Measurements from ENCODE around the gene S100A13. TPM values are rescaled to one million over a fixed set of nuclear protein-coding genes. Genes with fewer than 3 reads are reported as not detected.

Gene S100A13
- total RNA-seq, 1 experiment from 2014 or later: 111 TPM

DNA sequence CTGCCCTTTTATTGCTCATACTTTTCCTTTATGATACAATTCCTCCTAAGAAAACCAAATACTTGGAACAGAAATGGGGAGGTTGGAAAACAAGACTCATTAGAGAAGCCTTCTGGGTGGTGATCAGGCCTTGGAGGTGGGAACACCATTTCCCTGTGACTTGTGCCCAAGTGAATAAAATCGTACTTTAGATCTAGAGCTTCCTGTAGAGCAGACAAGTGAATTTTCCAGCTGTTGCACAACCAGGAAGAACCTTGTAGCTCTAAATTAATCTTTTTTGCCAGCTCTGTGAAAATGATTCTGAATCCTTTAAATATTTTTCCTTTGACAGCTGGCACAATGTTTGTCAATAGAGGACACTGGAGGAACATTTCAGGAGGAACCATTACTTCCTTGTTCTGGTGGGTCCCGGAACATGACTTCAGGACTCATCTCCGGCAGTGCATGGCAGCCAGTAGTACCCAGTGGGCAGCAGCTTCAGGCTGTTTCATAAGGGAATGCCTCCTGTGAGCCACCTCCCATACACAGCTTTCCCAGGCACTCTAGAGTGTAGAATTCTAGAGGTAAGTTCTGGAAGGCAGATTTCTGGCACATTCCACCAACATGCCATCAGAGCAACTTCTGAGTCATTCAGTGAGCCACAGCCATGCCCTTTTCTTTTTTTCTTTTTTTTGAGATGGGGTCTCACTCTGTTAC lies 25.6 kb upstream of the S100A13 start:
- Histone ChIP-seq H3K27me3 (ENCODE audit: control insufficient read depth, insufficient read depth, low read length) (no peaks in the 10 kb centered on the region), H3K4me3 (ENCODE audit: low read depth in 2 of 2, low read length in 2 of 2) (no peak overlapping the region), H3K4me1 (ENCODE audit: control insufficient read depth, insufficient read depth, low read length) (no peaks in the 10 kb centered on the region), H3K27ac (ENCODE audit: low read length) (no peak overlapping the region), H3K36me3 (ENCODE audit: control insufficient read depth, insufficient read depth, low read length) (no peaks in the 10 kb centered on the region), H3K9me3 (ENCODE audit: control insufficient read depth, insufficient read depth, low read depth, low read length) (no peaks in the 10 kb centered on the region)
- no peak for ATAC-seq
- CTCF ChIA-PET: no interaction called here
- in situ Hi-C loops (cut with HindIII; ENCODE audit: low pct_unique_long_range_greater_than_20kb, low sequenced_read_pairs) (no loop called here), intact Hi-C loops (cut with micrococcal nuclease; ENCODE audit: unreplicated experiment) (loop anchor here (10.0 kb wide), 1 partner anchor 78 kb away; no protein-coding TSS in a partner anchor)
- BruUV-seq (replicated peaks): no TSS peak
- DNase-seq (ENCODE audit: low read depth, low spot score): no peak
- POLR2A ChIA-PET: interaction anchor here (0.5 to 1.1 kb wide), 2 partner anchors 14 to 19 kb away, joined by 3 read pairs; no protein-coding TSS in a partner anchor
- TF ChIP-seq, protein P1, sequence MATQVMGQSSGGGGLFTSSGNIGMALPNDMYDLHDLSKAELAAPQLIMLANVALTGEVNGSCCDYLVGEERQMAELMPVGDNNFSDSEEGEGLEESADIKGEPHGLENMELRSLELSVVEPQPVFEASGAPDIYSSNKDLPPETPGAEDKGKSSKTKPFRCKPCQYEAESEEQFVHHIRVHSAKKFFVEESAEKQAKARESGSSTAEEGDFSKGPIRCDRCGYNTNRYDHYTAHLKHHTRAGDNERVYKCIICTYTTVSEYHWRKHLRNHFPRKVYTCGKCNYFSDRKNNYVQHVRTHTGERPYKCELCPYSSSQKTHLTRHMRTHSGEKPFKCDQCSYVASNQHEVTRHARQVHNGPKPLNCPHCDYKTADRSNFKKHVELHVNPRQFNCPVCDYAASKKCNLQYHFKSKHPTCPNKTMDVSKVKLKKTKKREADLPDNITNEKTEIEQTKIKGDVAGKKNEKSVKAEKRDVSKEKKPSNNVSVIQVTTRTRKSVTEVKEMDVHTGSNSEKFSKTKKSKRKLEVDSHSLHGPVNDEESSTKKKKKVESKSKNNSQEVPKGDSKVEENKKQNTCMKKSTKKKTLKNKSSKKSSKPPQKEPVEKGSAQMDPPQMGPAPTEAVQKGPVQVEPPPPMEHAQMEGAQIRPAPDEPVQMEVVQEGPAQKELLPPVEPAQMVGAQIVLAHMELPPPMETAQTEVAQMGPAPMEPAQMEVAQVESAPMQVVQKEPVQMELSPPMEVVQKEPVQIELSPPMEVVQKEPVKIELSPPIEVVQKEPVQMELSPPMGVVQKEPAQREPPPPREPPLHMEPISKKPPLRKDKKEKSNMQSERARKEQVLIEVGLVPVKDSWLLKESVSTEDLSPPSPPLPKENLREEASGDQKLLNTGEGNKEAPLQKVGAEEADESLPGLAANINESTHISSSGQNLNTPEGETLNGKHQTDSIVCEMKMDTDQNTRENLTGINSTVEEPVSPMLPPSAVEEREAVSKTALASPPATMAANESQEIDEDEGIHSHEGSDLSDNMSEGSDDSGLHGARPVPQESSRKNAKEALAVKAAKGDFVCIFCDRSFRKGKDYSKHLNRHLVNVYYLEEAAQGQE (IDR thresholded peaks at IDR 0.05; ENCODE audit: insufficient read depth in 1 of 2, low read depth in 2 of 2, low read length in 1 of 2): no peak
- TF ChIP-seq CTCF (IDR thresholded peaks at IDR 0.05) (no peak), POLR2AphosphoS5 (IDR thresholded peaks at IDR 0.05; ENCODE audit: low read depth, low read length) (no peak), TCF7L2 (IDR thresholded peaks at IDR 0.05; ENCODE audit: low read depth, low read length) (no peak), SIN3A (IDR thresholded peaks at IDR 0.05; ENCODE audit: borderline replicate concordance, insufficient read depth, low read depth, low read length) (no peak)

GRCh38 chr1:153651771-153652170 lies 24.5 kb upstream of the S100A13 start:
- no peak overlapping the region for H3K27ac ChIP-seq (ENCODE audit: low read length)
- TF ChIP-seq SIN3A (IDR thresholded peaks at IDR 0.05; ENCODE audit: borderline replicate concordance, insufficient read depth, low read depth, low read length): no peak
- no peak for TF ChIP-seq TCF7L2 (IDR thresholded peaks at IDR 0.05; ENCODE audit: low read depth, low read length)
- TF ChIP-seq, protein P1 (IDR thresholded peaks at IDR 0.05; ENCODE audit: insufficient read depth in 1 of 2, low read depth in 2 of 2, low read length in 1 of 2): no peak
- TF ChIP-seq POLR2AphosphoS5 (IDR thresholded peaks at IDR 0.05; ENCODE audit: low read depth, low read length): no peak
- no peak for TF ChIP-seq CTCF (IDR thresholded peaks at IDR 0.05)
- no peak for ATAC-seq
- ChIA-PET POLR2A (interaction anchor here (0.6 kb wide), 1 partner anchor 1521 kb away, joined by 3 read pairs; no protein-coding TSS in a partner anchor), CTCF (no interaction called here)
- no peaks in the 10 kb centered on the region for H3K36me3 ChIP-seq (ENCODE audit: control insufficient read depth, insufficient read depth, low read length)
- H3K9me3 ChIP-seq (ENCODE audit: control insufficient read depth, insufficient read depth, low read depth, low read length): no peaks in the 10 kb centered on the region
- H3K4me3 ChIP-seq (ENCODE audit: low read depth in 2 of 2, low read length in 2 of 2): no peak overlapping the region
- BruUV-seq (replicated peaks): no TSS peak
- no peaks in the 10 kb centered on the region for H3K4me1 ChIP-seq (ENCODE audit: control insufficient read depth, insufficient read depth, low read length)
- intact Hi-C loops (cut with micrococcal nuclease; ENCODE audit: unreplicated experiment): loop anchor here (10.0 kb wide), 1 partner anchor 77 kb away; no protein-coding TSS in a partner anchor
- no peaks in the 10 kb centered on the region for H3K27me3 ChIP-seq (ENCODE audit: control insufficient read depth, insufficient read depth, low read length)
- DNase-seq (ENCODE audit: low read depth, low spot score): no peak
- in situ Hi-C loops (cut with HindIII; ENCODE audit: low pct_unique_long_range_greater_than_20kb, low sequenced_read_pairs): no loop called here

Measured in Panc1 (cell line).